H4 (cell line): ENCODE measurements around the gene PCDHGA10. TPM values are rescaled to one million over a fixed set of nuclear protein-coding genes. Genes with fewer than 3 reads are reported as not detected.
"Not testable (repeated sequence)": the region's sequence is repeated elsewhere in the genome, so short reads cannot be mapped to it uniquely, and the experiment has no call there.

Experiments used
- DNase-seq: peaks from one replicate; pipeline ENCODE4 v3.0.0-alpha.2; 2015; ENCODE audit warnings: low spot score
- total RNA-seq: library from RNA; depleted of rRNA; stranded (reverse); fragments of >200 nt; shearing (Covaris generic); gene quantifications from 2 replicates; pipeline ENCODE4 v1.2.3, GENCODE V29; 2014

PCDHGA10 gene
- total RNA-seq, 1 experiment from 2014 or later, result 1.9 TPM

DNA sequence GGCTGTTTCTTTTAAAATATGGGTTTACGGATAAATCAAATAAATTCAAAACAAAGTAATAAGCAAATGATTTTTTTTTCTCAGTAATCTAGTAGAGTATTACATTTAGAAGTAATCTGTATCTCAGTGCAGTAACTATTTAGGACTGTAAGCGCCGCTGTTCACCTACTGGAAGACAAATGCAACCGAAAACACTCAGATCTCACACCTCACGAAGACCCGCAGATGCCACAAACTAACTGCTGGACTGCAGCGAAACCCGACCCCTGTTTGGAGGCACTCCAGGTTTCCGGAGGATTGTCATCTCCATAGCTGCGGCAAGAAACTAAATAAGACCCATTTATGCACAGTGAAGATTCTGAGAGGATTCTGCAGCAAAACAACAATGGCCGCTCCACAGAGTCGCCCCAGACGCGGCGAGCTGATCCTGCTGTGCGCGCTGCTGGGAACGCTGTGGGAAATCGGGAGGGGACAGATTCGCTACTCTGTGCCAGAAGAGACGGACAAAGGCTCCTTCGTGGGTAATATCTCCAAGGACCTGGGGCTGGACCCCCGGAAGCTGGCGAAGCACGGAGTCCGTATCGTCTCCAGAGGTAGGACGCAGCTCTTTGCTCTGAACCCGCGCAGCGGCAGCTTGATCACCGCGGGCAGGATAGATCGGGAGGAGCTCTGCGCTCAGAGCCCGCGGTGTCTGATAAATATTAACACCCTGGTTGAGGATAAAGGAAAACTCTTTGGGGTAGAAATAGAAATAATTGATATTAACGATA is 20.2 kb upstream of the PCDHGA10 start, which contains the start of gene PCDHGA8:
Gene PCDHGA8, plus strand, starts transcription at position 205 of the 770 bp plus-strand sequence. Its CDS starts 181 bp downstream, at position 386.
- no peak for DNase-seq

DNA sequence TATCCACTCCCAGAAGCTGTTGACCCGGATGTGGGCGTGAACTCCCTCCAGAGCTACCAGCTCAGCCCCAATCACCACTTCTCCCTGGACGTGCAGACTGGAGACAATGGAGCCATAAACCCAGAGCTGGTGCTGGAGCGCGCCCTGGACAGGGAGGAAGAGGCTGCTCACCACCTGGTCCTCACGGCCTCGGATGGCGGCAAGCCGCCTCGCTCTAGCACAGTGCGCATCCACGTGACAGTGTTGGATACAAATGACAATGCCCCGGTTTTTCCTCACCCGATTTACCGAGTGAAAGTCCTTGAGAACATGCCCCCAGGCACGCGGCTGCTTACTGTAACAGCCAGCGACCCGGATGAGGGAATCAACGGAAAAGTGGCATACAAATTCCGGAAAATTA is 19.5 kb upstream of the PCDHGA10 start:
- no peak for DNase-seq

DNA sequence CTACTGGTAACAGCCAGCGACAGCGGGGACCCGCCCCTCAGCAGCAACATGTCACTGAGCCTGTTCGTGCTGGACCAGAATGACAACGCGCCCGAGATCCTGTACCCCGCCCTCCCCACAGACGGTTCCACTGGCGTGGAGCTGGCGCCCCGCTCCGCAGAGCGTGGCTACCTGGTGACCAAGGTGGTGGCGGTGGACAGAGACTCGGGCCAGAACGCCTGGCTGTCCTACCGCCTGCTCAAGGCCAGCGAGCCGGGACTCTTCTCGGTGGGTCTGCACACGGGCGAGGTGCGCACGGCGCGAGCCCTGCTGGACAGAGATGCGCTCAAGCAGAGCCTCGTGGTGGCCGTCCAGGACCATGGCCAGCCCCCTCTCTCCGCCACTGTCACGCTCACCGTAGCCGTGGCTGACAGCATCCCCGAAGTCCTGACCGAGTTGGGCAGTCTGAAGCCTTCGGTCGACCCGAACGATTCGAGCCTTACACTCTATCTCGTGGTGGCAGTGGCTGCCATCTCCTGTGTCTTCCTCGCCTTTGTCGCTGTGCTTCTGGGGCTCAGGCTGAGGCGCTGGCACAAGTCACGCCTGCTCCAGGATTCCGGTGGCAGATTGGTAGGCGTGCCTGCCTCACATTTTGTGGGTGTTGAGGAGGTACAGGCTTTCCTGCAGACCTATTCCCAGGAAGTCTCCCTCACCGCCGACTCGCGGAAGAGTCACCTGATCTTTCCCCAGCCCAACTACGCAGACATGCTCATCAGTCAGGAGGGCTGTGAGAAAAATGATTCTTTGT is 18.2 kb upstream of the PCDHGA10 start:
- not testable (repeated sequence) for DNase-seq

DNA sequence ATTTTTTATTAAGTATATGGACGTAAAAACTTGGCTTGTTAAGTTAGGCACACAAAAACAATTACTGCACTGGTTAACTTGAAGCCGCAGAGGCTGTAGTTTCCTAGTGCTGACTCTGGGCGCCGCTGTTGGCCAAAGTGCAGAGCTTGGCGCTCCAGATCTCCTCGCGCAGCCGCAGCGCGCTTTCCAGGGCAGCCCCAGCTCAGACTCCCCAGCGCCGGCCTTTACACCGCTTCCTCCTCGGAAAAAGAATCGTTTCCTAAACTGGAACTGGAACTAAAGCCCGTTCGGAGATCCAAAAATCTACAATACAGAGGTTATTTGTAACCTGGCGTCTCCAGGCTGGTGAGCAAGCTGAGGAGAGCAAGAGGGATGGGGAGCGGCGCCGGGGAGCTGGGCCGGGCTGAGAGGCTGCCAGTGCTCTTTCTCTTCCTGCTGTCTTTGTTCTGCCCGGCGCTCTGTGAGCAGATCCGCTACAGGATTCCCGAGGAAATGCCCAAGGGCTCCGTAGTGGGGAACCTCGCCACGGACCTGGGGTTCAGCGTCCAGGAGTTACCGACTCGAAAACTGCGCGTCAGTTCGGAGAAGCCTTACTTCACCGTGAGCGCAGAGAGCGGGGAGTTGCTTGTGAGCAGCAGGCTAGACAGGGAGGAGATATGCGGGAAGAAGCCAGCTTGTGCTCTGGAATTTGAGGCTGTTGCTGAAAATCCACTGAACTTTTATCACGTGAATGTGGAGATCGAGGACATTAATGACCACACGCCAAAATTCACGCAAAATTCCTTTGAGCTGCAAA is 14.8 kb upstream of the PCDHGA10 start, which contains the start of gene PCDHGB5:
Gene PCDHGB5, plus strand, starts transcription at position 192 of the 796 bp plus-strand sequence. Its CDS starts 181 bp downstream, at position 373.
- not testable (repeated sequence) for DNase-seq

DNA sequence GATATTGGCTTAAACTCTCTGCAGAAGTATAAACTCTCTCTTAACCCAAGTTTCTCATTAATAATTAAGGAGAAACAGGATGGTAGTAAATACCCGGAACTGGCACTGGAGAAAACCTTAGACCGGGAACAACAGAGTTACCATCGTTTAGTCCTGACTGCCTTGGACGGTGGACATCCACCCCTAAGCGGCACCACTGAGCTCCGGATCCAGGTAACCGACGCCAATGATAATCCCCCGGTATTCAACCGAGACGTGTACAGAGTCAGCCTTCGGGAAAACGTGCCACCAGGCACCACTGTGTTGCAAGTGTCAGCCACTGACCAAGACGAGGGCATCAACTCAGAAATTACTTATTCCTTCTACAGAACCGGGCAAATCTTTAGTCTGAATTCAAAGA is 14.2 kb upstream of the PCDHGA10 start:
- no peak for DNase-seq

DNA sequence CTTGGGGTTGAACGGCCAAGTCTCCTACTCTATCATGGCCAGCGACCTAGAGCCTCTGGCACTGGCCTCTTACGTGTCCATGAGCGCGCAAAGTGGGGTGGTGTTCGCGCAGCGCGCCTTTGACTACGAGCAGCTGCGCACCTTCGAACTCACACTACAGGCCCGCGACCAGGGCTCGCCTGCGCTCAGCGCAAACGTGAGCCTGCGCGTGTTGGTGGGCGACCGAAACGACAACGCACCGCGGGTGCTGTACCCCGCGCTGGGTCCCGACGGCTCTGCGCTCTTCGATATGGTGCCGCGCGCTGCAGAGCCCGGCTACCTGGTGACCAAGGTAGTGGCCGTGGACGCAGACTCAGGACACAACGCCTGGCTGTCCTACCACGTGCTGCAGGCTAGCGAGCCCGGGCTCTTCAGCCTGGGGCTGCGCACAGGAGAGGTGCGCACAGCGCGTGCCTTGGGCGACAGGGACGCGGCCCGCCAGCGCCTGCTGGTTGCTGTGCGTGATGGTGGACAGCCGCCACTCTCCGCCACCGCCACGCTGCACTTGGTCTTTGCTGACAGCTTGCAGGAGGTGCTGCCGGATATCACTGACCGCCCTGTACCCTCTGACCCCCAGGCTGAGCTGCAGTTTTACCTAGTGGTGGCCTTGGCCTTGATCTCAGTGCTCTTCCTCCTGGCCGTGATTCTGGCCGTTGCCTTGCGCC is 13.1 kb upstream of the PCDHGA10 start:
- no peak for DNase-seq

DNA sequence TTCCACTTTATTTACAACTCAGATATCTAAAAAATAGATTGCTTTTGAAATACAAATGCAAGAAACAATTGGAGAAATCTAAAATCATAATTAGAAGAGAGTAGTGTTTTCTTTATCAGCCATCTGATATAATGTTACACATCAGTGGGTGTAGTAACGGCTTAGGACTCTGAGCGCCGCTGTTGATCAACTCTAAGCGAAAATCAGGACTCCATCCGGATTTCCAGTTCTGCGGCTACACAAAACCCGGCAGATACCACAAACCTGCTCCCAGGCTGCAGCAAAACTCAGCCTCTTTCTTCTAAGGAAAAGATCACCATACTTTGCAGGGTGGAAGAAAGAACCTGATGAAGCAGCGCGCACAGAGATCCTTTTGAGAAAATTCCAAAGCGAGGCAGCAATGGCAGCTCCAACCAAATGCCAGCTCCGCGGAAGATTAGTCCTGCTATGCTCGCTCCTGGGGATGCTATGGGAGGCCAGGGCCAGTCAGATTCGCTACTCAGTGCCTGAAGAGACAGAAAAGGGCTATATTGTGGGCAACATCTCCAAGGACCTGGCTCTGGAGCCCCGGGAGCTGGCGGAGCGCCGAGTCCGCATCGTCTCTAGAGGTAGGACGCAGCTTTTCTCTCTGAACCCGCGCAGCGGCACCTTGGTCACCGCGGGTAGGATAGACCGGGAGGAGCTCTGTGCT is 10.1 kb upstream of the PCDHGA10 start, which contains the start of gene PCDHGA9:
Gene PCDHGA9, plus strand, starts transcription at position 226 of the 691 bp plus-strand sequence. Its CDS starts 175 bp downstream, at position 401.
- no peak for DNase-seq

DNA sequence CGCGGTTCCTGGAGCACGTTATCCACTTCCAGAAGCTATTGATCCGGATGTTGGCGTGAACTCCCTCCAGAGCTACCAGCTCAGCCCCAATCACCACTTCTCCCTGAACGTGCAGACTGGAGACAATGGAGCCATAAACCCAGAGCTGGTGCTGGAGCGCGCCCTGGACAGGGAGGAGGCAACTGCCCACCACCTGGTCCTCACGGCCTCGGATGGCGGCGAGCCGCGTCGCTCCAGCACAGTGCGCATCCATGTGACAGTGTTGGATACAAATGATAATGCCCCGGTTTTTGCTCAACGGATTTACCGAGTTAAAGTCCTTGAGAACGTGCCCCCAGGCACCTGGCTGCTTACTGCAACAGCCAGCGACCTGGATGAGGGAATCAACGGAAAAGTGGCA is 9.4 kb upstream of the PCDHGA10 start:
- no peak for DNase-seq

DNA sequence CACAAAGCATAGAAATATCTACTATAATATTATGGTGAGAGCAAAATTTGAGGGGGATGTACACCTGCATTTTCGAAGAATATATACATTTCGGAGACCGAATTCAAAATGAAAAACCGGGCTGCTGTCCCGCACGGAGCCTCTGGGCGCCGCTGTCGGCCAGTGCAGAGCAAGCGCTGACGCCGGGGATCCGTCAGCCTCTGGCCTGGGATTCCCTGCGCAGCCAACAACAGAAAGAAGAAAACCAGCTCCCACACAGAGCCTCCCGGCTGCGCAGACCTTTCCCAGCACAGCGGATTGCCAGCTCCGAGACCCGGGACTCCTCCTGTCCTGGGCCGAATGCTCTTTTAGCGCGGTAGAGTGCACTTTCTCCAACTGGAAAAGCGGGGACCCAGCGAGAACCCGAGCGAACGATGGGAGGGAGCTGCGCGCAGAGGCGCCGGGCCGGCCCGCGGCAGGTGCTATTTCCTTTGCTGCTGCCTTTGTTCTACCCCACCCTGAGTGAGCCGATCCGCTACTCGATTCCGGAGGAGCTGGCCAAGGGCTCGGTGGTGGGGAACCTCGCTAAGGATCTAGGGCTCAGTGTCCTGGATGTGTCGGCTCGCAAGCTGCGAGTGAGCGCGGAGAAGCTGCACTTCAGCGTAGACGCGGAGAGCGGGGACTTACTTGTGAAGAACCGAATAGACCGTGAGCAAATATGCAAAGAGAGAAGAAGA is 4.8 kb upstream of the PCDHGA10 start, which contains the start of gene PCDHGB6:
Gene PCDHGB6, plus strand, starts transcription at position 232 of the 716 bp plus-strand sequence. Its CDS starts 182 bp downstream, at position 414.
- DNase-seq, result not testable (repeated sequence)

DNA sequence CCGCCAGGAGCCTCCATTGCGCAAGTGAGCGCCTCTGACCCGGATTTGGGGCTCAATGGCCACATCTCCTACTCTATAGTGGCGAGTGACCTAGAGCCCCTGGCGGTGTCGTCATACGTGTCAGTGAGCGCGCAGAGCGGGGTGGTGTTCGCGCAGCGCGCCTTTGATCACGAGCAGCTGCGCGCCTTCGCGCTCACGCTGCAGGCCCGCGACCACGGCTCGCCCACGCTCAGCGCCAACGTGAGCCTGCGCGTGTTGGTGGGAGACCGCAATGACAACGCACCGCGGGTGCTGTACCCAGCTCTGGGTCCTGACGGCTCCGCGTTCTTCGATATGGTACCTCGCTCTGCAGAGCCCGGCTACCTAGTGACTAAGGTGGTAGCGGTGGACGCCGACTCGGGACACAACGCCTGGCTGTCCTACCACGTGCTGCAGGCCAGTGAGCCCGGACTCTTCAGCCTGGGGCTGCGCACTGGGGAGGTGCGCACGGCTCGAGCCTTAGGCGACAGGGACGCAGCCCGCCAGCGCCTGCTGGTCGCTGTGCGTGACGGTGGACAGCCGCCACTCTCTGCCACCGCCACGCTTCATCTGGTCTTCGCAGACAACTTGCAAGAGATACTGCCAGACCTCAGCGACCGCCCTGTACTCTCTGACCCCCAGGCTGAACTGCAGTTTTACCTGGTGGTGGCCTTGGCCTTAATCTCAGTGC is 3.0 kb upstream of the PCDHGA10 start:
- no peak for DNase-seq

DNA sequence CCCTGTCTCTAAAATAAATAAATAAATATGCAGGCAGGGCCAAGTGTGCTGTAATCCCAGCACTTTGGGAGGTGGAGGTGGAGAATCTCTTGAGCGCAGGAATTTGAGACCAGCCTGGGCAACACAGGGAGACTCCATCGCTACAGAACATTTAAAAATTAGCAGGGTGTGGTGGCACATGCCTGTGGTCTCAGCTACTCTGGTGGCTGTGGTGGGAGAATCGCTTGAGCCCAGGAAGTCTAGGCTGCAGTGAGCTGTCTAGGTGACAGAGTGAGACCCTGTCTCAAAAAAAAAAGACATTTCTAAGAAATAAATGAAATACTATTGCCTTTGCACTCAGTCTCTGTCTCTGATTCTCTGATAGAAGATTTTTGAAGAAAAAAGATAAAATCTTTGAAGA is 1.2 kb upstream of the PCDHGA10 start:
- DNase-seq, result no peak

DNA sequence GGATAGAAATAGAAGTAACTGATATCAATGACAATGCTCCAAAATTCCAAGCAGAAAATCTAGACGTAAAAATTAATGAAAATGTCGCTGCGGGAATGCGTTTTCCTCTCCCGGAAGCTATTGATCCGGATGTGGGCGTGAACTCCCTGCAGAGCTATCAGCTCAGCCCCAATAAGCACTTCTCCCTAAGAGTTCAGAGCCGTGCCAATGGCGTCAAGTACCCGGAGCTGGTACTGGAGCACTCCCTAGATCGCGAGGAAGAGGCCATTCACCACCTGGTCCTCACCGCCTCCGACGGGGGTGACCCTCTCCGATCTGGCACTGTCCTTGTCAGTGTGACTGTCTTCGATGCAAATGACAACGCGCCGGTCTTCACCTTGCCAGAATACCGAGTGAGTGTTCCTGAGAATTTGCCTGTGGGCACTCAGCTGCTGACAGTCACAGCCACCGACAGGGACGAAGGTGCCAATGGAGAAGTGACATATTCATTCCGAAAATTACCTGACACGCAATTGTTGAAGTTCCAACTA is 818 bp downstream of the PCDHGA10 start:
- no peak for DNase-seq

DNA sequence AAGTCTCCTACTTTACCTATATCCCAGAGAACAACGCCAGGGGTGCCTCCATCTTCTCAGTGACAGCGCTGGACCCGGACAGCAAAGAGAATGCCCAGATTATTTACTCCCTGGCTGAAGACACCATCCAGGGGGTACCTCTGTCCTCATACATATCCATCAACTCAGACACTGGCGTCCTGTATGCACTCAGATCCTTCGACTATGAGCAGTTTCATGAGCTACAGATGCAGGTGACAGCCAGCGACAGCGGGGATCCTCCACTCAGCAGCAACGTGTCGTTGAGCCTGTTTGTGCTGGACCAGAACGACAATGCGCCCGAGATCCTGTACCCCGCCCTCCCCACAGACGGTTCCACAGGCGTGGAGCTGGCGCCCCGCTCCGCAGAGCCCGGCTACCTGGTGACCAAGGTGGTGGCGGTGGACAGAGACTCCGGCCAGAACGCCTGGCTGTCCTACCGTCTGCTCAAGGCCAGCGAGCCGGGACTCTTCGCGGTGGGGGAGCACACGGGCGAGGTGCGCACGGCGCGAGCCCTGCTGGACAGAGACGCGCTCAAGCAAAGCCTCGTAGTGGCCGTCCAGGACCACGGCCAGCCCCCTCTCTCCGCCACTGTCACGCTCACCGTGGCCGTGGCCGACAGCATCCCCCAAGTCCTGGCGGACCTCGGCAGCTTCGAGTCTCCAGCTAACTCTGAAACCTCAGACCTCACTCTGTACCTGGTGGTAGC is 1.9 kb downstream of the PCDHGA10 start:
- not testable (repeated sequence) for DNase-seq

DNA sequence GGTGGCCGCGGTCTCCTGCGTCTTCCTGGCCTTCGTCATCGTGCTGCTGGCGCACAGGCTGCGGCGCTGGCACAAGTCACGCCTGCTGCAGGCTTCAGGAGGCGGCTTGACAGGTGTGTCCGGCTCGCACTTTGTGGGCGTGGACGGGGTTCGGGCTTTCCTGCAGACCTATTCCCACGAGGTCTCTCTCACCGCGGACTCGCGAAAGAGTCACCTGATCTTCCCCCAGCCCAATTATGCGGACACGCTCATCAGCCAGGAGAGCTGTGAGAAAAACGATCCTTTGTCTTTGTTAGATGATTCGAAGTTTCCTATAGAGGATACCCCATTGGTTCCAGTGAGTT is 2.5 kb downstream of the PCDHGA10 start:
- not testable (repeated sequence) for DNase-seq

DNA sequence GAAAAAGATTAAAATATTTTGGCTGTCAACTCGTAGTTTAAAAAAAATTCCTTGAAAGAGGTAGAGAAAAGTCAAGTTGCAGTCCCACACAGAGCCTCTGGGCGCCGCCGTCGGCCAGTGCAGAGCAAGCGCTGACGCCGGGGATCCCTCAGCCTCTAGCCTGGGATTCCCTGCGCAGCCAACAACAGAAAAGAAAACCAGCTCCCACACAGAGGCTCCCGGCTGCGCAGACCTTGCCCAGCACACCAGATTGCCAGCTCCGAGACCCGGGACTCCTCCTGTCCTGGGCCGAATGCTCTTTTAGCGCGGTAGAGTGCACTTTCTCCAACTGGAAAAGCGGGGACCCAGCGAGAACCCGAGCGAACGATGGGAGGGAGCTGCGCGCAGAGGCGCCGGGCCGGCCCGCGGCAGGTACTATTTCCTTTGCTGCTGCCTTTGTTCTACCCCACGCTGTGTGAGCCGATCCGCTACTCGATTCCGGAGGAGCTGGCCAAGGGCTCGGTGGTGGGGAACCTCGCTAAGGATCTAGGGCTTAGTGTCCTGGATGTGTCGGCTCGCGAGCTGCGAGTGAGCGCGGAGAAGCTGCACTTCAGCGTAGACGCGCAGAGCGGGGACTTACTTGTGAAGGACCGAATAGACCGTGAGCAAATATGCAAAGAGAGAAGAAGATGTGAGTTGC is 4.8 kb downstream of the PCDHGA10 start, which contains the start of gene PCDHGB7:
Gene PCDHGB7, plus strand, starts transcription at position 184 of the 679 bp plus-strand sequence. Its CDS starts 183 bp downstream, at position 367.
- DNase-seq, result not testable (repeated sequence)

DNA sequence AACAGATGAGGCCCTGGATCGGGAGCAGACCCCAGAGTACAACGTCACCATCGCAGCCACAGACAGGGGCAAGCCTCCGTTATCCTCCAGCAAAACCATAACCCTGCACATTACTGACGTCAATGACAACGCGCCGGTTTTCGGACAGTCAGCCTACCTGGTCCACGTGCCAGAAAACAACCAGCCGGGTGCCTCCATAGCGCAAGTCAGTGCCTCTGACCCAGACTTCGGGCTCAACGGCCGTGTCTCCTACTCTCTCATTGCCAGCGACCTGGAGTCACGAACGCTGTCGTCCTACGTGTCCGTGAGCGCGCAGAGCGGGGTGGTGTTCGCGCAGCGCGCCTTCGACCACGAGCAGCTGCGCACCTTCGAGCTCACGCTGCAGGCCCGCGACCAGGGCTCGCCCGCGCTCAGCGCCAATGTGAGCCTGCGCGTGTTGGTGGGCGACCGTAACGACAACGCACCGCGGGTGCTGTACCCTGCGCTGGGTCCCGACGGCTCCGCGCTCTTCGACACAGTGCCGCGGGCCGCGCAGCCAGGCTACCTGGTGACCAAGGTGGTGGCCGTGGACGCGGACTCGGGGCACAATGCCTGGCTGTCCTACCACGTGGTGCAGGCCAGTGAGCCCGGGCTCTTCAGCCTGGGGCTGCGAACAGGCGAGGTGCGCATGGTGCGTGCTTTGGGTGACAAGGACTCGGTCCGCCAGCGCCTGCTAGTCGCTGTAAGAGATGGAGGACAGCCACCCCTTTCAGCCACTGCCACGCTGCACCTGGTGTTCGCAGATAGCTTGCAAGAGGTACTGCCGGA is 6.5 kb downstream of the PCDHGA10 start:
- DNase-seq, result no peak
